GM12865 (cell line): ENCODE results near the gene PTPA.
A peak's percentile ranks its signal among the peaks of the same experiment; 100 is the strongest.

Source experiments
- DNase-seq: peaks from one replicate; pipeline ENCODE4 v3.0.0; 2010; ENCODE audit warnings: low read depth
- H3K4me3 ChIP-seq: 2 replicates; pipeline ENCODE4 v1.5.1; 2011; ENCODE audit warnings: mild to moderate bottlenecking, low read depth, low read length, control low read depth
- CTCF ChIP-seq: IDR thresholded peaks from 2 replicates; pipeline ENCODE4 v1.5.1; 2011; ENCODE audit warnings: low read length, control low read depth, low read depth, inconsistent platforms; ENCODE audit not compliant: insufficient read depth; ENCODE audit errors: missing control alignments

PTPA gene

GRCh38 chr9:129076640-129077037, 34.6 kb upstream of the PTPA start:
- TF ChIP-seq CTCF = no peak
- DNase-seq = no peak
- no peak overlapping the region for H3K4me3 ChIP-seq

- no peak for DNase-seq
- no peak for TF ChIP-seq CTCF
- no peak overlapping the region for H3K4me3 ChIP-seq
Measured at GRCh38 chr9:129077236-129077635, 34.0 kb upstream of the PTPA start.

GRCh38 chr9:129078691-129079503, 32.3 kb upstream of the PTPA start:
- no peak overlapping the region for H3K4me3 ChIP-seq
- no peak for TF ChIP-seq CTCF
- no peak for DNase-seq

GRCh38 chr9:129079829-129080228, 31.4 kb upstream of the PTPA start:
- peak overlapping the region; percentile 88 for H3K4me3 ChIP-seq
- no peak for TF ChIP-seq CTCF
- DNase-seq = no peak

GRCh38 chr9:129080298-129080600, 31.0 kb upstream of the PTPA start:
- DNase-seq = no peak
- TF ChIP-seq CTCF = no peak
- H3K4me3 ChIP-seq = peak overlapping the region; percentile 88

- TF ChIP-seq CTCF = no peak
- DNase-seq = peak; percentile 100
- peak within 1 kb of the TSS; percentile 98 for H3K4me3 ChIP-seq
Measured at GRCh38 chr9:129080601-129081387, 30.4 kb upstream of the PTPA start, which contains the start of gene DOLPP1. TSS of gene DOLPP1 (plus strand) at chr9:129081111. CDS start at chr9:129081132, 21 bp downstream.
